Measurements from ENCODE around the gene EXOC3L1. TPM values are rescaled to one million over a fixed set of nuclear protein-coding genes. Genes with fewer than 3 reads are reported as not detected.

Gene EXOC3L1
- total and polyA plus RNA-seq, 2 of the 13 experiments (the other 11 are each of a cell fraction or from before 2014, with no cell fraction given): 0.12 TPM; not detected in 1

DNA sequence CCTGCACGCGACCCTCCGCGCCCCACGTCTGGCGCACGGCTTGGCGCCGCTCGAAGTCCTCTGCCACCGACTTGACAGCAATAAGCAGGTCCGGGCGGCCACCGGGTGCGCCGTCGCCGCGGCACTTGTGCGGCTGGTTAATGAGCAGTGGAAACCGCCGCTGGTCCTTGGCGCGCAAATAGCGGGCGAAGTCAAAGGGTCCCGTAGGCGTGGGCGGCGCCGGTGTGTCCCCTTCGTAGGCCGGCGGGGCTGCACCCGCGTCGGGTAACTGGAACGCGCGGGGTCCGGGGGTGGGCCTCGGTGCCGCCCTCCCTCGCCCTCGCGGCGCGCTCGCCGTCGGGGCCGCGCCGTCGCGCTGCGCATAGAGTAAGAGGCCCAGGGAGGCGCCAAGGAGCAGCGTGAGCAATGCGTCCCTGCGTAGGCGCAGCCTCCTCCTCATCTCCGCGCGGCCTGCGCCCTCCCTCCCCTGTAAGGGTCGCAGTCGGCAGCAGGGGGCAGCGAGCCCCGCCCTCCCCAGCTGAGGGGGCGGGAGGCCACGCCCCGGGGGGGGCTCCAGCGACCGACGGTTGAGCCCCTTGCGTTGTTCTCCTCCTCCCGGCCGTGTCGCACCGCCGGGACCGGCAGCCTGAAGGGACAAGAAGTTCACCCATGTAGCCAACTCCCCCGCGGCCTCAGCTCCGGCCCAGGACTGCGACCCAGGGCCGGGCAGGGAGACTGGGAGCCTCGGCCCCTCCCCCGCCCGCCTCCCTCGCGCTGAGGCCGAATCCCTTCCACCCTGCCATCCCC lies 39.7 kb downstream of the EXOC3L1 start (continued):
- TF ChIP-seq, protein P1, sequence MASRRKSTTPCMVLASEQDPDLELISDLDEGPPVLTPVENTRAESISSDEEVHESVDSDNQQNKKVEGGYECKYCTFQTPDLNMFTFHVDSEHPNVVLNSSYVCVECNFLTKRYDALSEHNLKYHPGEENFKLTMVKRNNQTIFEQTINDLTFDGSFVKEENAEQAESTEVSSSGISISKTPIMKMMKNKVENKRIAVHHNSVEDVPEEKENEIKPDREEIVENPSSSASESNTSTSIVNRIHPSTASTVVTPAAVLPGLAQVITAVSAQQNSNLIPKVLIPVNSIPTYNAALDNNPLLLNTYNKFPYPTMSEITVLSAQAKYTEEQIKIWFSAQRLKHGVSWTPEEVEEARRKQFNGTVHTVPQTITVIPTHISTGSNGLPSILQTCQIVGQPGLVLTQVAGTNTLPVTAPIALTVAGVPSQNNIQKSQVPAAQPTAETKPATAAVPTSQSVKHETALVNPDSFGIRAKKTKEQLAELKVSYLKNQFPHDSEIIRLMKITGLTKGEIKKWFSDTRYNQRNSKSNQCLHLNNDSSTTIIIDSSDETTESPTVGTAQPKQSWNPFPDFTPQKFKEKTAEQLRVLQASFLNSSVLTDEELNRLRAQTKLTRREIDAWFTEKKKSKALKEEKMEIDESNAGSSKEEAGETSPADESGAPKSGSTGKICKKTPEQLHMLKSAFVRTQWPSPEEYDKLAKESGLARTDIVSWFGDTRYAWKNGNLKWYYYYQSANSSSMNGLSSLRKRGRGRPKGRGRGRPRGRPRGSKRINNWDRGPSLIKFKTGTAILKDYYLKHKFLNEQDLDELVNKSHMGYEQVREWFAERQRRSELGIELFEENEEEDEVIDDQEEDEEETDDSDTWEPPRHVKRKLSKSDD (CRISPR knock-in tag; IDR thresholded peaks at IDR 0.05; ENCODE audit: low read depth): peak; percentile 83; the same call in 1 of the 2 replicates
- TF ChIP-seq ZSCAN22 (CRISPR knock-in tag; IDR thresholded peaks at IDR 0.05): no peak
- TF ChIP-seq, protein P2, sequence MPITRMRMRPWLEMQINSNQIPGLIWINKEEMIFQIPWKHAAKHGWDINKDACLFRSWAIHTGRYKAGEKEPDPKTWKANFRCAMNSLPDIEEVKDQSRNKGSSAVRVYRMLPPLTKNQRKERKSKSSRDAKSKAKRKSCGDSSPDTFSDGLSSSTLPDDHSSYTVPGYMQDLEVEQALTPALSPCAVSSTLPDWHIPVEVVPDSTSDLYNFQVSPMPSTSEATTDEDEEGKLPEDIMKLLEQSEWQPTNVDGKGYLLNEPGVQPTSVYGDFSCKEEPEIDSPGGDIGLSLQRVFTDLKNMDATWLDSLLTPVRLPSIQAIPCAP (CRISPR knock-in tag; IDR thresholded peaks at IDR 0.05; ENCODE audit: low read depth): no peak
- TF ChIP-seq BRD4 (CRISPR knock-in tag; IDR thresholded peaks at IDR 0.05): 0 out of 2 replicates have a peak, but pooled peaks have one; percentile 41
- no peak for TF ChIP-seq WIZ (CRISPR knock-in tag; IDR thresholded peaks at IDR 0.05)
- TF ChIP-seq SRSF4 (IDR thresholded peaks at IDR 0.05; ENCODE audit: low read depth, low read length, poor library complexity, severe bottlenecking): no peak
- no peak for TF ChIP-seq RFX3 (CRISPR knock-in tag; IDR thresholded peaks at IDR 0.05)
- no peak for TF ChIP-seq MIER3 (CRISPR knock-in tag; IDR thresholded peaks at IDR 0.05; ENCODE audit: borderline replicate concordance)
- TF ChIP-seq KLF11 (CRISPR knock-in tag; IDR thresholded peaks at IDR 0.05): no peak
- TF ChIP-seq CCDC6 (CRISPR knock-in tag; IDR thresholded peaks at IDR 0.05): no peak
- no peak for TF ChIP-seq NRL (CRISPR knock-in tag; IDR thresholded peaks at IDR 0.05; ENCODE audit: borderline replicate concordance)
- TF ChIP-seq NR2C2 (CRISPR knock-in tag; IDR thresholded peaks at IDR 0.05; ENCODE audit: borderline replicate concordance): no peak
- TF ChIP-seq, protein P3, sequence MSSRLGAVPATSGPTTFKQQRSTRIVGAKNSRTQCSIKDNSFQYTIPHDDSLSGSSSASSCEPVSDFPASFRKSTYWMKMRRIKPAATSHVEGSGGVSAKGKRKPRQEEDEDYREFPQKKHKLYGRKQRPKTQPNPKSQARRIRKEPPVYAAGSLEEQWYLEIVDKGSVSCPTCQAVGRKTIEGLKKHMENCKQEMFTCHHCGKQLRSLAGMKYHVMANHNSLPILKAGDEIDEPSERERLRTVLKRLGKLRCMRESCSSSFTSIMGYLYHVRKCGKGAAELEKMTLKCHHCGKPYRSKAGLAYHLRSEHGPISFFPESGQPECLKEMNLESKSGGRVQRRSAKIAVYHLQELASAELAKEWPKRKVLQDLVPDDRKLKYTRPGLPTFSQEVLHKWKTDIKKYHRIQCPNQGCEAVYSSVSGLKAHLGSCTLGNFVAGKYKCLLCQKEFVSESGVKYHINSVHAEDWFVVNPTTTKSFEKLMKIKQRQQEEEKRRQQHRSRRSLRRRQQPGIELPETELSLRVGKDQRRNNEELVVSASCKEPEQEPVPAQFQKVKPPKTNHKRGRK (CRISPR knock-in tag; IDR thresholded peaks at IDR 0.05): no peak
- TF ChIP-seq ZNF510 (CRISPR knock-in tag; IDR thresholded peaks at IDR 0.05; ENCODE audit: low read depth): no peak
- no peak for TF ChIP-seq NR2F1 (CRISPR knock-in tag; IDR thresholded peaks at IDR 0.05)
- TF ChIP-seq AHR (CRISPR knock-in tag; IDR thresholded peaks at IDR 0.05): no peak
- peak; percentile 55; the same call in 1 of the 2 replicates for TF ChIP-seq KLF12 (CRISPR knock-in tag; IDR thresholded peaks at IDR 0.05; ENCODE audit: borderline replicate concordance)
- TF ChIP-seq, protein P4, sequence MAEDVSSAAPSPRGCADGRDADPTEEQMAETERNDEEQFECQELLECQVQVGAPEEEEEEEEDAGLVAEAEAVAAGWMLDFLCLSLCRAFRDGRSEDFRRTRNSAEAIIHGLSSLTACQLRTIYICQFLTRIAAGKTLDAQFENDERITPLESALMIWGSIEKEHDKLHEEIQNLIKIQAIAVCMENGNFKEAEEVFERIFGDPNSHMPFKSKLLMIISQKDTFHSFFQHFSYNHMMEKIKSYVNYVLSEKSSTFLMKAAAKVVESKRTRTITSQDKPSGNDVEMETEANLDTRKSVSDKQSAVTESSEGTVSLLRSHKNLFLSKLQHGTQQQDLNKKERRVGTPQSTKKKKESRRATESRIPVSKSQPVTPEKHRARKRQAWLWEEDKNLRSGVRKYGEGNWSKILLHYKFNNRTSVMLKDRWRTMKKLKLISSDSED (CRISPR knock-in tag; IDR thresholded peaks at IDR 0.05): no peak
- TF ChIP-seq HOXA3 (CRISPR knock-in tag; IDR thresholded peaks at IDR 0.05): 0 out of 2 replicates have a peak, but pooled peaks have one; percentile 38
- TF ChIP-seq ZNF24 (IDR thresholded peaks at IDR 0.05): no peak
- no peak; the same call in 1 of the 2 replicates for TF ChIP-seq MTF1 (CRISPR knock-in tag; IDR thresholded peaks at IDR 0.05)
- TF ChIP-seq ZKSCAN1 (IDR thresholded peaks at IDR 0.05; ENCODE audit: low read length): no peak
- TF ChIP-seq CBX5 (CRISPR knock-in tag; IDR thresholded peaks at IDR 0.05; ENCODE audit: borderline replicate concordance): no peak

Measured in HepG2 (cell line).